ENCODE results near the gene EYA2.

DNA sequence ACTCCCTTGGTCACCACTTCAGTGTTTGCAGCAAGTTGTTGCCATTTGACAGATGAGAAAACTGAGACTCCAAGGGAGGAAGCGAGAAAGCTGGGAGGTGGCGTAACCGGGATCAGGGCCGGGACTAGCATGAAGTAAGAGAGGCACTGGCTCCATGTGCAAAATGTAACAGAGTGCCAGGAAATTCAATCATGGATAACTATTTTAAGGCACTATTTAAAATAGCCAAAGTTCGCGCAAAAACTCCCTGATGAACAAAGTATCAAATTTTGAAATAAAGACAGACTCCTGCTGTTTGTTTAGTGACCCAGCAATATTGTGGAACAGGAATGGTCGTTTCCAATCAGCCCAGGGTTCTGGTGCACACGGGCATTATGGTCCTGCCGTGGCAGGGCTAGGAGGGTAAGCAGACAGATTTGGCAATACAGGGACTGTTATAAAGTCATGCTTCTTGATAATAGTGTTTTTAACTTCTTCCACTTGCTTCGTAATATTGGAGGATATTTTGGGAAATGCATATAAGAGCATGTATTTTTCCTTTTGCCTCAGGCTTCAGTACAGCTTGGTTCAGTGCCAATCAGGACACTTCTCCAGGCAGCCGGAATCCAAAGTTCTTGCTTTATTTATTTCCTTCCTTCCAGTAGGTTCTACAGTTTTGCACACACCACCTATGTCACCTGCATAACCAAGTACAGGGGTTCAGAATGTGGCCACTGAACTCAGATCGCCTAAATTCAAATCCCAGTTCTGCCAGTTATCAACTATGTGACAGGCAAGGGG is 141.6 kb downstream of the EYA2 start:
- TF ChIP-seq, protein P1, sequence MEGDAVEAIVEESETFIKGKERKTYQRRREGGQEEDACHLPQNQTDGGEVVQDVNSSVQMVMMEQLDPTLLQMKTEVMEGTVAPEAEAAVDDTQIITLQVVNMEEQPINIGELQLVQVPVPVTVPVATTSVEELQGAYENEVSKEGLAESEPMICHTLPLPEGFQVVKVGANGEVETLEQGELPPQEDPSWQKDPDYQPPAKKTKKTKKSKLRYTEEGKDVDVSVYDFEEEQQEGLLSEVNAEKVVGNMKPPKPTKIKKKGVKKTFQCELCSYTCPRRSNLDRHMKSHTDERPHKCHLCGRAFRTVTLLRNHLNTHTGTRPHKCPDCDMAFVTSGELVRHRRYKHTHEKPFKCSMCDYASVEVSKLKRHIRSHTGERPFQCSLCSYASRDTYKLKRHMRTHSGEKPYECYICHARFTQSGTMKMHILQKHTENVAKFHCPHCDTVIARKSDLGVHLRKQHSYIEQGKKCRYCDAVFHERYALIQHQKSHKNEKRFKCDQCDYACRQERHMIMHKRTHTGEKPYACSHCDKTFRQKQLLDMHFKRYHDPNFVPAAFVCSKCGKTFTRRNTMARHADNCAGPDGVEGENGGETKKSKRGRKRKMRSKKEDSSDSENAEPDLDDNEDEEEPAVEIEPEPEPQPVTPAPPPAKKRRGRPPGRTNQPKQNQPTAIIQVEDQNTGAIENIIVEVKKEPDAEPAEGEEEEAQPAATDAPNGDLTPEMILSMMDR (IDR thresholded peaks at IDR 0.05): no peak
- no peak for TF ChIP-seq EZH2 (IDR thresholded peaks at IDR 0.05; ENCODE audit: borderline replicate concordance, insufficient read depth, low read depth, low read length, poor library complexity, severe bottlenecking)

Data from B cell (primary cell).